PFSK-1 (cell line): Measurements from ENCODE around the gene PUM2.

Experiments used
- POLR2AphosphoS5 ChIP-seq: IDR thresholded peaks from 2 replicates; pipeline ENCODE4 v1.6.1; 2012; ENCODE audit warnings: low read depth, mild to moderate bottlenecking, control low read depth, low read length, moderate library complexity
- TAF1 ChIP-seq: IDR thresholded peaks from 2 replicates; pipeline ENCODE4 v1.6.1; 2012; ENCODE audit warnings: low read length, control low read depth, borderline replicate concordance; ENCODE audit not compliant: insufficient read depth
- TF ChIP-seq, protein P1 (sequence below), 2 experiments: IDR thresholded peaks; 2 replicates each; pipeline versions ENCODE4 v1.6.1 to v1.8.0; 2011 to 2012; ENCODE audit warnings: low read depth in 2 of 2, low read length in 2 of 2, control low read depth in 1 of 2, inconsistent platforms in 1 of 2, mild to moderate bottlenecking in 1 of 2, moderate library complexity in 1 of 2; ENCODE audit not compliant: insufficient read depth in 1 of 2

DNA sequence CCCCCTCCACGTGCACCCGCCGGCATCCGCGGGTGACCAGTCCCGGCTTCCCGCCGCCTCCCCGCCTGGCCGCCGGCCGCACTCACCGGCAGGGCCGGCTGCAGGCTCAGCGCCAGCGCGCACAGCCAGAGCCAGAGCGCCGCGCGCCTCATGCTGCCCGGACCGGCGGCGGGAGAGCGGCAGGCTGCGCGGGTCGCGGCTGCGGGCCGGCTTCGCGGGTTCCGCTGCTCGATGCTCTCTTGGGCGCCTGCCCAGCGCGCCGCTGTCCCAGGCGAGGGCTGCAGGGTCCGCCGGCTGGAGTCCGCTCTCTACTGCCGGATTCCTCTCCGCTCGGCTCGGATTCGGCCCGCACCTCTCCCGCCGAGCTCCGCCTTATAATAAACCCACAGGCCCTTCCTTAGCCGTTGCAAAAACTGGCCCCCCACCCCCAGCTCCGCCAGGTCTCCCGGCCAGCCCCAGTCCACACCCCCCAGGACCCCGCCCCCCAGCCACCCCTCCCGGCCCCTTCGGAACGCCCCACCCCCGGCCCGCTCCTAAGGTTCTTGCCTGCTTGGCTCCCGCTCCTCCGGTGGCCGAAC lies 125.8 kb downstream of the PUM2 start, which contains the start of gene SDC1:
- TF ChIP-seq, protein P1, sequence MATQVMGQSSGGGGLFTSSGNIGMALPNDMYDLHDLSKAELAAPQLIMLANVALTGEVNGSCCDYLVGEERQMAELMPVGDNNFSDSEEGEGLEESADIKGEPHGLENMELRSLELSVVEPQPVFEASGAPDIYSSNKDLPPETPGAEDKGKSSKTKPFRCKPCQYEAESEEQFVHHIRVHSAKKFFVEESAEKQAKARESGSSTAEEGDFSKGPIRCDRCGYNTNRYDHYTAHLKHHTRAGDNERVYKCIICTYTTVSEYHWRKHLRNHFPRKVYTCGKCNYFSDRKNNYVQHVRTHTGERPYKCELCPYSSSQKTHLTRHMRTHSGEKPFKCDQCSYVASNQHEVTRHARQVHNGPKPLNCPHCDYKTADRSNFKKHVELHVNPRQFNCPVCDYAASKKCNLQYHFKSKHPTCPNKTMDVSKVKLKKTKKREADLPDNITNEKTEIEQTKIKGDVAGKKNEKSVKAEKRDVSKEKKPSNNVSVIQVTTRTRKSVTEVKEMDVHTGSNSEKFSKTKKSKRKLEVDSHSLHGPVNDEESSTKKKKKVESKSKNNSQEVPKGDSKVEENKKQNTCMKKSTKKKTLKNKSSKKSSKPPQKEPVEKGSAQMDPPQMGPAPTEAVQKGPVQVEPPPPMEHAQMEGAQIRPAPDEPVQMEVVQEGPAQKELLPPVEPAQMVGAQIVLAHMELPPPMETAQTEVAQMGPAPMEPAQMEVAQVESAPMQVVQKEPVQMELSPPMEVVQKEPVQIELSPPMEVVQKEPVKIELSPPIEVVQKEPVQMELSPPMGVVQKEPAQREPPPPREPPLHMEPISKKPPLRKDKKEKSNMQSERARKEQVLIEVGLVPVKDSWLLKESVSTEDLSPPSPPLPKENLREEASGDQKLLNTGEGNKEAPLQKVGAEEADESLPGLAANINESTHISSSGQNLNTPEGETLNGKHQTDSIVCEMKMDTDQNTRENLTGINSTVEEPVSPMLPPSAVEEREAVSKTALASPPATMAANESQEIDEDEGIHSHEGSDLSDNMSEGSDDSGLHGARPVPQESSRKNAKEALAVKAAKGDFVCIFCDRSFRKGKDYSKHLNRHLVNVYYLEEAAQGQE (IDR thresholded peaks at IDR 0.05; ENCODE audit: insufficient read depth in 1 of 2, low read depth in 2 of 2, low read length in 2 of 2) = no peak
- TF ChIP-seq POLR2AphosphoS5 (no peak), TAF1 (no peak)
